Transverse colon (tissue), 4 donors: ENCODE measurements around the gene SAPCD1. TPM values are rescaled to one million over a fixed set of nuclear protein-coding genes. Genes with fewer than 3 reads are reported as not detected.
A peak's percentile ranks its signal among the peaks of the same experiment; 100 is the strongest.

Experiments used
- DNase-seq: peaks from one replicate; pipeline ENCODE4 v3.0.0-alpha.2; 2019
- H3K27ac ChIP-seq, 4 donors: fragments of 200-600 bp; sonication (generic); 2 replicates each; pipeline ENCODE4 v1.5.1; 2016 to 2018; ENCODE audit warnings: inconsistent platforms in 4 of 4
- H3K27me3 ChIP-seq: fragments of 200-600 bp; sonication (generic); 2 replicates; pipeline ENCODE4 v1.5.1; 2017; ENCODE audit warnings: inconsistent platforms
- H3K36me3 ChIP-seq, 4 donors: fragments of 200-600 bp; sonication (generic); 2 replicates each; pipeline ENCODE4 v1.5.1; 2017 to 2019; ENCODE audit warnings: inconsistent platforms in 4 of 4
- H3K4me1 ChIP-seq, 4 donors: fragments of 200-600 bp; sonication (generic); 2 replicates each; pipeline ENCODE4 v1.5.1; 2017 to 2020; ENCODE audit warnings: inconsistent platforms in 4 of 4
- H3K4me3 ChIP-seq, 4 donors: fragments of 200-600 bp; sonication (generic); 1 replicate in 1 of 4; 2 replicates in 3 of 4; pipeline versions ENCODE4 v1.5.1 to v1.6.1; 2017 to 2019; ENCODE audit warnings: inconsistent platforms in 4 of 4
- H3K9me3 ChIP-seq, 2 donors: fragments of 200-600 bp; sonication (generic); 2 replicates each; pipeline ENCODE4 v1.5.1; 2017 to 2019; ENCODE audit warnings: inconsistent platforms in 2 of 2
- EP300 ChIP-seq: sonication (generic); formaldehyde crosslinking; IDR thresholded peaks from one replicate; pipeline ENCODE4 v1.6.1; 2017; ENCODE audit warnings: antibody characterized with exemption, low read depth
- POLR2A ChIP-seq: fragments of 450-650 bp; IDR thresholded peaks from one replicate; pipeline ENCODE4 v1.6.1; 2016; ENCODE audit warnings: antibody characterized with exemption, mild to moderate bottlenecking, moderate library complexity
- POLR2AphosphoS5 ChIP-seq, 3 donors: sonication (generic); formaldehyde crosslinking; IDR thresholded peaks; one replicate each; pipeline ENCODE4 v1.6.1; 2016; ENCODE audit warnings: antibody characterized with exemption in 3 of 3
- WGBS, 2 donors: methylation state at CpG; one replicate each; pipeline ENCODE4 v1.1.5; 2018; ENCODE audit warnings: low coverage in 1 of 2; 5-methylcytosine and 5-hydroxymethylcytosine counted together
- in situ Hi-C, 4 donors: fragments of 200-750 bp; cut with MboI; loops; one replicate each; pipeline versions ENCODE4 v1.15.0 to v1.15.1; 2017; ENCODE audit warnings: low sequenced_read_pairs in 3 of 4, low pct_ligation_motif_present in 1 of 4, low pct_unique_long_range_greater_than_20kb in 1 of 4
- intact Hi-C: fragments of 100-400 bp; cut with DNase I; formaldehyde crosslinking; loops from one replicate; pipeline ENCODE4 v1.15.1; 2023; ENCODE audit warnings: low total_unique reads
- total RNA-seq, 4 donors: library from RNA; depleted of rRNA; stranded (reverse); fragments of >200 nt; gene quantifications; one replicate each; pipeline ENCODE4 v1.1.0, GENCODE V29; 2016
- TF ChIP-seq, protein P1 (sequence below), 5 experiments: fragments of 200-600 bp in 3 of 5; fragments of 450-650 bp in 2 of 5; sonication (generic) in 3 of 5; IDR thresholded peaks; 1 replicate in 2 of 5; 2 replicates in 3 of 5; pipeline ENCODE4 v1.5.1; 2016 to 2017; ENCODE audit warnings: antibody characterized with exemption in 5 of 5, inconsistent platforms in 3 of 5, mild to moderate bottlenecking in 2 of 5, moderate library complexity in 1 of 5

SAPCD1 gene
- total RNA-seq, 4 donors from 2014 or later = 3.3 to 11.1 TPM; not detected in 2

DNA sequence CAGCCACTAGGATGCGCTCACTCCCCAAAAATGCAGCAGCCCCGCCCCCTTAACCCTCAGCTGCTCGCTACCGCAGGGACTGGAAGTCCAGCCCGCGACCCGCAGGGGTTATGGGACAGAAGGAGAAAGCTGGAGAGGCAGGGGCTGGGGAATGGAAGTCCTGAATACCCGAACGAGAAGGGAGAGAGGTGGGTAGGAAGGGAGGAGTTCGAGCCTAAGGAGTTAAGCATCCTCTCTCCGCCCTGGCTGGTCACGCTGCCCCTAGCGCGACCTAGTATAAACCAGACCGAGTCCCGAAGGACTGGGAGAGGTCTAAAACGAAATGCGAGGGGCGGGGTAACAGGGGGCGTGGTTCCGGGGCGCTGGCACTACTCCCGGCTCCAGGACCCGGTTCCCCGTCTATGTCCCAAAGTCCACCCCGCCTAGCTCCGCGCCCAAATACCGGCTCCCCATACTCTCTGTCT, 32.9 kb upstream of the SAPCD1 start:
- H3K4me3 ChIP-seq = peak overlapping the region; percentile 58 to 79 (median 73)
- H3K27me3 ChIP-seq = no peaks in the 10 kb centered on the region
- peak; percentile 97 for DNase-seq
- peaks cover 0 to 28% (median 13%) of the 10 kb centered on the region in 4 donors for H3K36me3 ChIP-seq
- H3K27ac ChIP-seq = peak overlapping the region; percentile 94 to 99 (median 96)
- in situ Hi-C loops (no loop called here), intact Hi-C loops (loop anchor here (5.0 kb wide), 1 partner anchor 103 kb away; no protein-coding TSS in a partner anchor)
- WGBS, 2 donors = 2% methylated on average over 22 of the region's 29 CpGs; no CpG with 5 or more reads in 1 of the 2 donors
- TF ChIP-seq EP300 (no peak), POLR2A (peak; percentile 79), POLR2AphosphoS5 (IDR thresholded peaks at IDR 0.05) (peak; percentile 86 to 94 (median 89))
- TF ChIP-seq, protein P1, sequence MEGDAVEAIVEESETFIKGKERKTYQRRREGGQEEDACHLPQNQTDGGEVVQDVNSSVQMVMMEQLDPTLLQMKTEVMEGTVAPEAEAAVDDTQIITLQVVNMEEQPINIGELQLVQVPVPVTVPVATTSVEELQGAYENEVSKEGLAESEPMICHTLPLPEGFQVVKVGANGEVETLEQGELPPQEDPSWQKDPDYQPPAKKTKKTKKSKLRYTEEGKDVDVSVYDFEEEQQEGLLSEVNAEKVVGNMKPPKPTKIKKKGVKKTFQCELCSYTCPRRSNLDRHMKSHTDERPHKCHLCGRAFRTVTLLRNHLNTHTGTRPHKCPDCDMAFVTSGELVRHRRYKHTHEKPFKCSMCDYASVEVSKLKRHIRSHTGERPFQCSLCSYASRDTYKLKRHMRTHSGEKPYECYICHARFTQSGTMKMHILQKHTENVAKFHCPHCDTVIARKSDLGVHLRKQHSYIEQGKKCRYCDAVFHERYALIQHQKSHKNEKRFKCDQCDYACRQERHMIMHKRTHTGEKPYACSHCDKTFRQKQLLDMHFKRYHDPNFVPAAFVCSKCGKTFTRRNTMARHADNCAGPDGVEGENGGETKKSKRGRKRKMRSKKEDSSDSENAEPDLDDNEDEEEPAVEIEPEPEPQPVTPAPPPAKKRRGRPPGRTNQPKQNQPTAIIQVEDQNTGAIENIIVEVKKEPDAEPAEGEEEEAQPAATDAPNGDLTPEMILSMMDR (IDR thresholded peaks at IDR 0.05) = peak in 2 of 5 experiments; percentile 46 to 74
- H3K4me1 ChIP-seq = peaks cover 23 to 69% (median 45%) of the 10 kb centered on the region in 4 donors
- H3K9me3 ChIP-seq = no peaks in the 10 kb centered on the region

DNA sequence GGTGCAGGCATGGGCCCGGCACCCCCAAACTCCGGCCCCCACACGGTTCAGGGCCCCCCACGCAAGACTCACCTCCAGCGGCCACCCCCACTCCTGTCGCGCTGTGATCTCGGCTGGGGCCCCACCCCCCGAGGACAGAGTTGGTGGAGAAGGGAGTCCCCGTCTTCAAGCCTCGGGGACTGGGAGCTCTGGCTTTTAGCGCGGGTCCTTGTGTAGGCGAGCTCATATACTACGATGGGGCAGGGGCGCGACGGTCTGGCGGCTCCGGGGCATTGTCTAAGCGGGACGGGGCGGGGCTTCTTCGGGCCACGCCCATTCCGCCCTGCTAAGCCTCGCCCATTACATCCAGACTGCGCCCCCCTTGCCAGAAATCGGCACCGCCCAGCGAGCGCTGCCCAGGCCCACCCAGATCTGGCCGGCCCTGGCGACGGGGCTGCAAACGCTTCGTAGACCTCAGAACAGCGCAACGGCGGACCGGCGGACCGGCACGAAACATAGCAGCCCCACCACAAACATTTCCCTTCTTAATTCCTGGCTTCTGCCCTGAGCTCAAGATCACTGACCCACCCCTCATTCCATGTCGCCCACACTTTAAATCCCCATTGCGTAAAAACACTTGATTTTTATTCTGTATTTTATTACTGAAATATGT, 32.4 kb upstream of the SAPCD1 start:
- TF ChIP-seq POLR2AphosphoS5 (IDR thresholded peaks at IDR 0.05) = peak in 2 of 3 donors; percentile 63 to 76
- no peak for TF ChIP-seq EP300
- TF ChIP-seq, protein P1 (IDR thresholded peaks at IDR 0.05) = no peak
- TF ChIP-seq POLR2A = peak; percentile 75
- peak; percentile 90 for DNase-seq
- Histone ChIP-seq H3K36me3 (peaks cover 0 to 28% (median 13%) of the 10 kb centered on the region in 4 donors), H3K4me1 (peaks cover 23 to 72% (median 48%) of the 10 kb centered on the region in 4 donors), H3K27ac (peak overlapping the region; percentile 94 to 99 (median 96)), H3K27me3 (no peaks in the 10 kb centered on the region), H3K9me3 (no peaks in the 10 kb centered on the region), H3K4me3 (peak overlapping the region; percentile 58 to 79 (median 73))
- intact Hi-C loops = loop anchor here (5.0 kb wide), 1 partner anchor 102 kb away; no protein-coding TSS in a partner anchor
- WGBS, 2 donors = 3 to 38% methylated on average over 2 to 41 of the region's 46 CpGs
- in situ Hi-C loops = loop anchor here in 1 of 4 donors (10.0 kb wide), 1 partner anchor 95 kb away; the partner anchor contains the start of gene HSPA1B

DNA sequence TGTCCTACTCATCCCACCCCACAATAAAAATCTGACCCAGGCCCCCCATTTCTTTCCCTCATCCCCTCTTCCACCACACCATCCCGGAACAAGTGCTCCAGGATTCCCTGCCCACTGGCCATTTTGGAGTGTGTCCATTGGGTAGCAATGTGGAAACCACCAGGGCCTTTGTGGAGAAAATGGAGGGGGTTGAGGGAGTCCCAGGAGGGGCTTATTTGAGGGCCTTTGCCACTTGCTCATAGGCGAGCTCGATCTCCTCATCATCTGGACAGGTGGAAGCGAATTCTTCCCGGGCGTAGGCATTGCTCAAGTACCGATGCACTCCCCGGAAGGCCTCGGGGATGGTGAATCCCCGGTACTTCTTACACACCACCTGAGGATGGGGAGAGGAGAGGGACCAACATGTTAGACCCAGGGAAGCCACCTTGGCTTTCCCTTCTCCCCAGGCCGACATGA, 31.8 kb upstream of the SAPCD1 start:
- intact Hi-C loops = no loop called here
- TF ChIP-seq EP300 (no peak), POLR2A (no peak), POLR2AphosphoS5 (IDR thresholded peaks at IDR 0.05) (peak in 1 of 3 donors; percentile 16)
- TF ChIP-seq, protein P1 (IDR thresholded peaks at IDR 0.05) = no peak
- Histone ChIP-seq H3K4me3 (no peak overlapping the region), H3K27me3 (no peaks in the 10 kb centered on the region), H3K9me3 (no peaks in the 10 kb centered on the region), H3K36me3 (peaks cover 0 to 28% (median 13%) of the 10 kb centered on the region in 4 donors), H3K27ac (peak overlapping the region; percentile 94 to 99 (median 96)), H3K4me1 (peaks cover 23 to 72% (median 48%) of the 10 kb centered on the region in 4 donors)
- in situ Hi-C loops = loop anchor here in 1 of 4 donors (10.0 kb wide), 1 partner anchor 94 kb away; the partner anchor contains the start of gene HSPA1B
- no peak for DNase-seq
- 80 to 91% methylated on average over 1 to 11 of the region's 11 CpGs for WGBS, 2 donors

DNA sequence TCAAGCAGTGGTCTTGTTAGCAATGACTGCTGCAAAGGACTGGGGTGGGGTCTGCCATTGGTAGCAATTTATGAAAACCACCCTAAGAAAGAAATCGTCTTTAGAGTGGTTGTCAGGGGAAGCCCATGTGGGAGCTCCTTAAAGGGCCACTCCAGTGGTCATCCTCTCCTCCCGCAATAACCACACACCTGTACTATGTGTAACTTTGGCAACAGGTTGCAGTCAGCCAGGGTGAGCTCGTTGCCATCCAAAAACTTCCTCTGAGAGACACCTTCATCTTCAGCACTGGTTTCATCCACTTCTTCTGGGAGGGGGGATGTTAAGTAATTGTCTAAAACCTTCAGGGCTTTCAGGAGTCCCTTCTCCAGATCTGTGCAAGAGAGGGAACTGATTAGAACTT, 30.4 kb upstream of the SAPCD1 start:
- DNase-seq = no peak
- peaks cover 0 to 28% (median 13%) of the 10 kb centered on the region in 4 donors for H3K36me3 ChIP-seq
- no peaks in the 10 kb centered on the region for H3K27me3 ChIP-seq
- H3K4me1 ChIP-seq = peaks cover 27 to 64% (median 50%) of the 10 kb centered on the region in 4 donors
- peak overlapping the region; percentile 9 to 98 (median 52) for H3K27ac ChIP-seq
- TF ChIP-seq POLR2AphosphoS5 (IDR thresholded peaks at IDR 0.05) (no peak), EP300 (no peak), POLR2A (no peak)
- TF ChIP-seq, protein P1 (IDR thresholded peaks at IDR 0.05) = no peak
- in situ Hi-C loops = loop anchor here in 1 of 4 donors (10.0 kb wide), 1 partner anchor 93 kb away; the partner anchor contains the start of gene HSPA1B
- H3K4me3 ChIP-seq = no peak overlapping the region
- no peaks in the 10 kb centered on the region for H3K9me3 ChIP-seq
- intact Hi-C loops = no loop called here
- WGBS, 2 donors = 42% methylated on average over 3 of the region's 3 CpGs; no CpG with 5 or more reads in 1 of the 2 donors
